Mesothelial cell of epicardium (in vitro differentiated cells): ENCODE data around the gene DDI2. TPM values are rescaled to one million over a fixed set of nuclear protein-coding genes. Genes with fewer than 3 reads are reported as not detected.

Source experiments
- DNase-seq, 2 experiments: peaks; one replicate each; pipeline ENCODE4 v3.0.0; 2021; ENCODE audit warnings: low spot score in 2 of 2; ENCODE audit not compliant: unreplicated experiment in 2 of 2
- H3K27ac Mint-ChIP-seq: 2 replicates; pipeline ENCODE4 v1.8.0; 2021; ENCODE audit warnings: mixed read lengths
- H3K27me3 Mint-ChIP-seq: 2 replicates; pipeline ENCODE4 v1.8.0; 2021; ENCODE audit warnings: low read depth, mixed read lengths
- H3K36me3 Mint-ChIP-seq: 2 replicates; pipeline ENCODE4 v1.8.0; 2021; ENCODE audit warnings: mixed read lengths
- H3K4me1 Mint-ChIP-seq: 2 replicates; pipeline ENCODE4 v1.8.0; 2021; ENCODE audit warnings: mixed read lengths
- H3K4me3 Mint-ChIP-seq: 2 replicates; pipeline ENCODE4 v1.8.0; 2021; ENCODE audit warnings: mild to moderate bottlenecking, moderate library complexity, mixed read lengths
- H3K9me3 Mint-ChIP-seq: 2 replicates; pipeline ENCODE4 v1.8.0; 2021; ENCODE audit warnings: mixed read lengths
- total RNA-seq: library from RNA; stranded (reverse); gene quantifications from 3 replicates; pipeline ENCODE4 v1.2.1, GENCODE V29; 2021
- TF ChIP-seq, protein P1 (sequence below): fragments of 200-600 bp; sonication (generic); IDR thresholded peaks from one replicate; pipeline ENCODE4 v1.5.0; 2021; ENCODE audit warnings: antibody characterized with exemption; ENCODE audit not compliant: unreplicated experiment

The DDI2 gene
- total RNA-seq, 1 donor from 2014 or later = 34.5 TPM

DNA sequence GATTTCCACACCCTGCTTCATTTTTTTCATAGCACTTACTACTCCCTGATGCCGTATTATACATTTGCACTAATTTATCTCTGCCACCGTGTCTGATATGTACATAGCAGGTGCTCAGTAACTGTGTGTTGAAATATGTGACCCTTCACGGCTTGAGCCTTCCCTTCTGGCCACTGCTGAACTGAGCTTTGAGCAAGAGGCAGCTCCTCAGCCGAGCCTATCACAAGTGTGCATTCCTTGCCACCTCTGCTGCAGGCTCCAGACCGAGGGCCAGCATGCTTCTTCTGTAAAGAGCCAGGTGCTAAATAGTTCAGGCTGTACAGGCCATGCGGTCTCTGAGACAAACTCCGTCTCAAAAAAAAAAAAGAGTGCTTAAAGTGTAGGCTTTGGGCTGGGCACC is 89.5 kb downstream of the DDI2 start:
- peaks cover 10% of the 10 kb centered on the region for H3K36me3 Mint-ChIP-seq
- no peak for DNase-seq
- no peak overlapping the region for H3K4me3 Mint-ChIP-seq
- peaks cover 13% of the 10 kb centered on the region for H3K4me1 Mint-ChIP-seq
- TF ChIP-seq, protein P1, sequence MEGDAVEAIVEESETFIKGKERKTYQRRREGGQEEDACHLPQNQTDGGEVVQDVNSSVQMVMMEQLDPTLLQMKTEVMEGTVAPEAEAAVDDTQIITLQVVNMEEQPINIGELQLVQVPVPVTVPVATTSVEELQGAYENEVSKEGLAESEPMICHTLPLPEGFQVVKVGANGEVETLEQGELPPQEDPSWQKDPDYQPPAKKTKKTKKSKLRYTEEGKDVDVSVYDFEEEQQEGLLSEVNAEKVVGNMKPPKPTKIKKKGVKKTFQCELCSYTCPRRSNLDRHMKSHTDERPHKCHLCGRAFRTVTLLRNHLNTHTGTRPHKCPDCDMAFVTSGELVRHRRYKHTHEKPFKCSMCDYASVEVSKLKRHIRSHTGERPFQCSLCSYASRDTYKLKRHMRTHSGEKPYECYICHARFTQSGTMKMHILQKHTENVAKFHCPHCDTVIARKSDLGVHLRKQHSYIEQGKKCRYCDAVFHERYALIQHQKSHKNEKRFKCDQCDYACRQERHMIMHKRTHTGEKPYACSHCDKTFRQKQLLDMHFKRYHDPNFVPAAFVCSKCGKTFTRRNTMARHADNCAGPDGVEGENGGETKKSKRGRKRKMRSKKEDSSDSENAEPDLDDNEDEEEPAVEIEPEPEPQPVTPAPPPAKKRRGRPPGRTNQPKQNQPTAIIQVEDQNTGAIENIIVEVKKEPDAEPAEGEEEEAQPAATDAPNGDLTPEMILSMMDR = no peak
- no peak overlapping the region for H3K27ac Mint-ChIP-seq
- no peaks in the 10 kb centered on the region for H3K27me3 Mint-ChIP-seq
- no peaks in the 10 kb centered on the region for H3K9me3 Mint-ChIP-seq

DNA sequence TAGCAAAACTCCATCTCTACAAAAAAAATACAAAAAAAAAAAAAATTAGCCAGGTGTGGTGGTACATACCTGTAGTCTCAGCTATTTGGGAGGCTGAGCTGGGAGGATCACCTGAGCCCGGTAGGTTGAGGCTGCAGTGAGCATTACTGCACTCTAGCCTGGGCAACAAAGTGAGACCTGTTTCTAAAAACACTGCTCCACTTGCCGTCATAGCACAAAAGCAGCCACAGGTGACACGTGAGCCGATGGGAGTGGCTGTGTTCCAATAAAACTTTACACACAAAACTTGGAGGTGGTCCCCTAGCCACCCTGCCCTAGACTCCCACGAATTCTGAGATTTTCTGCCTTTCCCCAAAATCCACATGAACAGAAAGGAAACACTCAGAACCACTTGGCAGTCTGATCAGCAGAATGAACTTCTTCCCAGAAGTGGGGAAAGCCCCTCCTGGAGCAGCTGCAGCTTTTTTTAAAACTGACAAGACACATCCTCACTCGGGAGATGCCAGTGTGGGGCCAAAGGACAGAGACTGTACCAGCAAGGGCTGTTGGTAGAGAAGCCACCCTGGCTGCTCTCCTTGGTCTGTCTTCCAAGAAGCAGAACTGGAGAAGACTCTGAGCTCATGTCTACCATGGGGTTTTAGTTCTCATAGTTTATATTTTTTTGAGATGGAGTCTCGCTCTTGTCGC is 90.1 kb downstream of the DDI2 start:
- no peak overlapping the region for H3K4me3 Mint-ChIP-seq
- H3K36me3 Mint-ChIP-seq = peaks cover 8% of the 10 kb centered on the region
- peaks cover 13% of the 10 kb centered on the region for H3K4me1 Mint-ChIP-seq
- no peaks in the 10 kb centered on the region for H3K9me3 Mint-ChIP-seq
- TF ChIP-seq, protein P1 = no peak
- H3K27ac Mint-ChIP-seq = no peak overlapping the region
- H3K27me3 Mint-ChIP-seq = no peaks in the 10 kb centered on the region
- DNase-seq = no peak

DNA sequence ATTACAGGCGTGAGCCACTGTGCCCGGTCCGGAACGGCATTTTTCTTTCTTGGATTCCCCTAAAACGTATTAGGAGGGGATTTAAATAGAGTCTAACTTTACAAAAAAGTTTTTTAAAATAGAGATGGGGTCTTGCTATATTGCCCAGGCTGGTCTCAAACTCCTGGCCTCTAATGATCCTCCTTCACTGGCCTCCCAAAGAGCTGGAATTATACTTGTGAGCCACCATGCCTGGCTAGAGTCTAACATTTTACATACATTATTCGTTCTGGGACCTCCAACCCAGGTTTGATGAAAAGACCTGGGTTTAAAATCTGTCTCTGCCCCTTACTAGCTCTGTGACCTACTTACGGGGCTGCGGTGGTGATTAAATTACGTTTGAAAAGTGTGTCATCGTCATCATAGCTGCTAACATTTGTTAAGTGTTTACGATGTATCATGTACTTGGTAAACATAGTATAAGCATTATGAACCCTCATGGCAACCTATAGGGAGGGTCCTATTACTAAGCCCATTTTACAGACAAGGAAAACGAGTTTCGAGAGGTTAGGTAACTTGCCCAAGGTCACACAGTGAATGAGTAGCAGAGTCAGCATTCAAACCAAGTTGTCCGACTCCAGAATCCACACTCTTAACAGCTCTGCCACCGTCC is 91.4 kb downstream of the DDI2 start:
- DNase-seq = no peak
- Mint-ChIP-seq H3K4me1 (peaks cover 5% of the 10 kb centered on the region), H3K27me3 (no peaks in the 10 kb centered on the region), H3K9me3 (no peaks in the 10 kb centered on the region), H3K36me3 (peaks cover 8% of the 10 kb centered on the region), H3K27ac (no peak overlapping the region), H3K4me3 (no peak overlapping the region)
- TF ChIP-seq, protein P1 = no peak

DNA sequence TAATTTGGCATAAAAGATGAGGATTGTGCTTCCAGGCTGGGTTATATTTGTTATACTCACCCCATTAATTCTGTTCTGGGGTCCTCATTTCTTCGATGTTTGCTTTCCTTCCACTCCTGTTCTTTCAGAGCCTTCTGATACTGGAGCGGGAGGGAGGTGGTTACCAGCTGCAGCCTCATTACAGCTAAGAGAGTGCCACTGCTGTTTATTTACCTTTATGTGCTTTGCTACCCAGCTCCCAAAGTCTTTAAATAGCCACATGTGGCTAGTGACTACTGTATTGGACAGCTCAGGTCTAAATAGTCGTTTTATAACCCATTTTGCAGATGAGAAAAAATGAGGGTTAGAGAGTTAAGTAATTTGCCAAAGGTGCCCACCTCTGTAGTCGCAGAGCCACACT is 92.0 kb downstream of the DDI2 start:
- peaks cover 1% of the 10 kb centered on the region for H3K4me1 Mint-ChIP-seq
- H3K27ac Mint-ChIP-seq = no peak overlapping the region
- TF ChIP-seq, protein P1 = no peak
- no peak for DNase-seq
- H3K4me3 Mint-ChIP-seq = no peak overlapping the region
- no peaks in the 10 kb centered on the region for H3K27me3 Mint-ChIP-seq
- H3K36me3 Mint-ChIP-seq = peaks cover 8% of the 10 kb centered on the region
- H3K9me3 Mint-ChIP-seq = no peaks in the 10 kb centered on the region

DNA sequence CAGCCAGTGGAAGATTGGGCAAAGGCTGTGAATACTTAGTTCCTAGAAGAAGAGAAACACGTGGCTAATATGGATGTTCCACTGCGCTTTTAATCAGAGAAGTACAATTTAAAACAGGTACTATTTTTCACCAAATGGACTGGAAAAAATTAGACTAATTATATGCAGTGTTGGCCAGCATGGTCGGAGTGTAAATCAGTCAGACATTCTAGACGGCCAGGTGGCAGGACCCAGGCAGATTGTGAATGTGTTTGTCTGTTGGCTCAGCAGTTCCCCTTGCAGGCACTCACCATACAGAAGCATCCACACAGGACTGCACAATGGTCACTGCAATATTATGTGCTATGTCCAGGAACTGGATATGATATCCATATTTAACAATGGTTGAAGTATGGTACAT is 94.9 kb downstream of the DDI2 start:
- H3K4me3 Mint-ChIP-seq = no peak overlapping the region
- no peak for DNase-seq
- TF ChIP-seq, protein P1 = no peak
- H3K4me1 Mint-ChIP-seq = peaks cover 5% of the 10 kb centered on the region
- no peaks in the 10 kb centered on the region for H3K27me3 Mint-ChIP-seq
- H3K36me3 Mint-ChIP-seq = peaks cover 10% of the 10 kb centered on the region
- no peaks in the 10 kb centered on the region for H3K9me3 Mint-ChIP-seq
- no peak overlapping the region for H3K27ac Mint-ChIP-seq
